Pulmonary artery endothelial cell (primary cell): ENCODE data around the gene TGFB1. TPM values are rescaled to one million over a fixed set of nuclear protein-coding genes. Genes with fewer than 3 reads are reported as not detected.

Experiments
- DNase-seq: peaks from one replicate; pipeline ENCODE4 v3.0.0-alpha.2; 2011; ENCODE audit warnings: low read depth, low spot score
- total RNA-seq: library from RNA; depleted of rRNA; stranded (reverse); fragments of >200 nt; gene quantifications from 2 replicates; pipeline ENCODE4 v1.2.3, GENCODE V29; 2014

Gene TGFB1
- total RNA-seq, 1 donor from 2014 or later: 18.9 TPM

DNA sequence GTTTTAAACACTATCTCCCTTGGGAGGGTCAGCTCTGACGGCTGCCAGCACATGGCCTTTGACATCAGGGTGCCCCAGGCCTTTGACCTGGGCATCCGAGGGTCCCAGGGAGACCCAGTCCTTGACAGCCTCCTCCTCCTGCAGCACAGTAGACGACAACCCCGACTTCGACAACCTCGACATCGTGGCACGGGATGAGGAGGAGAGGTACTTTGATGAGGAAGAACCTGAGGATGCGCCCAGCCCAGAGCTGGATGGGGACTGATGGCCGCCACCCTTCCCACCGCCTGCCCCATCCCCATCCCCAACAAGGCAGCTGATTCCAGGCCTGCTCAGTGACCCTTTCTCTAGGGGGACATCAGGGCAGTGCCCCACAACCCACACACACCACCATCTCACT is 31.3 kb downstream of the TGFB1 start:
- no peak for DNase-seq

DNA sequence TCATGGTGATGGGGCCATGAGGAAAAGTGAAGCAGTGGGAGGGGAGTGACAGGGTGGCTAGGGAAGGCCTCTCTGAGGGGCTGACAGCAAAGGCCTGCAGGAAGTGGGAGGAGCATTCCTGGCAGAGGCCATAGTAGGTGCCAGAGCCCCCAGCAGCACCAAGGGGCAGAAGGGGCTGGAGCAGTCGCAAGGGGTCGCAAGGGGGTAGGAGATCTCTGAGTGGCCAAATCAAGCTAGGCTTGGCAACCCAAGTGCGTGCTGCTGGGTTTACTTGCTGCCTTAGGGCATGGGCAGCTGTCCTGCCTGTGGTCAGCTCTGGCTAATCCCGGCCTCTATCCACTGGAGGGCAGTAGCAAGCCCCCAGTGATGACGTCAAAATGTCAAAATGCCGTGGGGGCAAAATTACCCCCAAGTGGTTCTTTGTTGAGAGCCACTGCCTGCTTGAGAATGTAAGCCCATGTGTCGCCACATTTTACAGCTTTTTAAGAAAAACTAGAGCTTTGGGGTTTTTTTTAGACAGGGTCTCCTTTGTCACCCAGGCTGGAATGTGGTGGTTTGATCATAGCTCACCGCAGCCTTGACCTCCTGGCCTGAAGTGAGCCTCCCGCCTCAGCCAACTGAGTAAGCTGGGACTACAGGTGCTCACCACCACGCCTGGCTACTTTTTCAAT is 32.0 kb downstream of the TGFB1 start:
- no peak for DNase-seq

DNA sequence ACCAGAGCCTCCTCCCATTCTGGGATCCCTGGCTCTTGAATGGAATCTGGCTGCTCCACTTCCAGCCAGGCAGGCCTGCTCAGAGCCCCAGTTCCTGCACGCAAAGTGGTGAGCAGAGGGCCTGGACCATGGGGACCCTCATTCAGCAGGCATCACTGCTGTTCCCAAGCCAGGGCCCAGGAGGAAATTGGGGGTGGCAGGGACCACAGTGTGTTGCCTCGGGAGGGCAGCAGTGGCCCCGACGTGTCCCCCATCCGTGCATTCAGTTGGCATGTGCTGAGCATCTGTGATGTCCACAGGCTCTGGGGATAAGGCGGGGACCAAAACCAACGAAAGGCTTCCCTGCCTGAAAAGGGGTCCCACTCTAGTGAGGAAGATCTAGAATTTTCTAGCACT is 32.5 kb downstream of the TGFB1 start:
- no peak for DNase-seq

DNA sequence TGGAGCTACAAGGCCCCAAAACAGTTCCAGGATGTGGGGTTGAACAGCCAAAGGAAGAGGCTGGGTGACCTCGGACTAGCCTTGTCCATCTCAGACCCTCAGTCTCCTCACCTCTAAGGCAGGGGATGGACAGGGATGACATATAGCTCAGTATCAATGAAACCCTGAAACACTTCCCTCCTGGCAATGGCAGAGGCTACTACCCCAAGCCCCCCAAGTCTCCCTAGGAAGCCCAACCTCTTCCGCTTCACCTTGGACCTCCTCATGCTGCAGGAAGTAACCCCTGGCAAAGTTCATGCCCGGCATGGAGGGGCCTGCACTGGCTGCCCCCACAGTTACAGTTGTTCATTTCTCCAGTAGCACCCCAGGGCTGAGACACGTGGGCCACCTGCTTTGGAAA is 33.2 kb downstream of the TGFB1 start:
- no peak for DNase-seq

DNA sequence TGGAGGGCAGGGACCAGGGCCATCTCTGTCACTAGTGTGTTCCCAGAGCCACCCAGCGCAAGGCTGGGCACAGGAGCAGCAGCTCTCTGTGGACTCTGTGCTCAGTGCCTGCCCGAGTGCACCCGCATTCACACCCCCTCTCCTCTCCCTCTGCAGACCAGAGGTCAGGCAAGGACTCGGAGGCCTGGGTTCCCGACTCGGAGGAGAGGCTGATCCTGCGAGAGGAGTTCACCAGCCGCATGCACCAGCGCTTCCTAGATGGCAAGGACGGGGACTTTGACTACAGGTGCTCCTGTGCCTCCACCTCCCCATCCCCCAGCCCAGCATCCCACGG is 33.6 kb downstream of the TGFB1 start:
- DNase-seq: no peak

DNA sequence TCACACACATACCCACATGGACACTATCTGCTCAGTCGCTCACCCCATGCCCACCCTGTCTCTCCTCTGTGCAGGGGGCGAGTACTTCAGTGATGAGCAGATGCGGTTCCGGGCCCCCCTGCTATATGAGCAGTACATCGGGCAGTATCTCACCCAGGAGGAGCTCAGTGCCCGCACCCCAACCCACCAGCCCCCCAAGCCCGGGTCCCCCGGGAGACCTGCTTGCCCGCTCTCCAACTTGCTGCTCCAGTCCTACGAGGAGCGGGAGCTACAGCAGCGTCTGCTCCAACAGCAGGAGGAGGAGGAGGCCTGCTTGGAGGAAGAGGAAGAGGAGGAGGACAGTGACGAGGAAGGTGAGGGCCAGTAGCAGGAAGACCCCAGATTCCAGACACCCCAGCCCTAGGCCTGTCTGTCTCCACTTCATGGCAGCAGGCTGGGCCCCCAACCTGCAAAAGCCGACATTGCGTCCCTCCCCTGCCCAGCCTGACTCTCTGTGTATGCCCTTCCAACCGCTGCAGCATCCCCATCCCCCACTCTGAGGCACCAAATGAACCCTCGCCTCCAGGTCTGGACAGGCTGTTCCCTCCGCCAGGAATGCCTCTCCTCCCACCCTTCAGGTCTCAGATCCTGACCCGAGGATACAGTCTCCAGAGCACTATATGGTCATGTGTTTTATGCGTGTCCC is 34.1 kb downstream of the TGFB1 start:
- no peak for DNase-seq

DNA sequence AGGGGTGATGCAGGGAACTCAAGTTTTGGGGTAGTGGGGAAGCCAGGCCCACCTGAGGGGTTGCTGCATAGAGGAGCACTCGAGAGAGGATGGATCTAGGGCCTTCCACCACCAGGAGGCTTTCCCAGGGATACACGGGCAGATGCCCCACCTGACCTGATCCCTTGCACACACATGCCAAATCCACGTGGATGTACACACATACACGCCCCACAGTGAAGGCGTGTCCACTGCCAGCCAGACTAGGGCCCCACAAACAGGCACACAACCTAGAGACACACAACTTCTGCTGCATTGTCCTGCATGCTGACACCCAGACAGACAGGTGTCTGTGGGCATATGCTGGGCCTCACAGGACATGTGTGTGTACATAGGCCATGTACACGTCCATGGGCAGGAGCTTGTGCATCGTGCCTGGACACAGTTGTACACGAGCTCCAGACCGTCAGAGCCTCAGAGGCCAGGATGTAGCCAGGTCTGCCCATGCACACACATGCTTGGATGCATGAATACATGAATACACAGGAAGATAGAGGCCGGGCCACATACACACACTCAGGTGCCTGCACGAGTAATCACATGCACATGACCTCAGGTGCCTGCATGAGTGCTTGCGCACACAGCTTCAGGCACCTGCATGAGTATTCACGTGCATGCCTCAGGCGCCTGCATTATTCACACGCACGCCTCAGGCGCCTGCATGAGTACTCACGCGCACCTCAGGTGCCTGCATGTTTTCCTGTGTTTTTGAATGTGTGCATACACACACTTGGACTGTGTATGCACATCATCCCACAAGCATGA is 34.8 kb downstream of the TGFB1 start:
- no peak for DNase-seq

DNA sequence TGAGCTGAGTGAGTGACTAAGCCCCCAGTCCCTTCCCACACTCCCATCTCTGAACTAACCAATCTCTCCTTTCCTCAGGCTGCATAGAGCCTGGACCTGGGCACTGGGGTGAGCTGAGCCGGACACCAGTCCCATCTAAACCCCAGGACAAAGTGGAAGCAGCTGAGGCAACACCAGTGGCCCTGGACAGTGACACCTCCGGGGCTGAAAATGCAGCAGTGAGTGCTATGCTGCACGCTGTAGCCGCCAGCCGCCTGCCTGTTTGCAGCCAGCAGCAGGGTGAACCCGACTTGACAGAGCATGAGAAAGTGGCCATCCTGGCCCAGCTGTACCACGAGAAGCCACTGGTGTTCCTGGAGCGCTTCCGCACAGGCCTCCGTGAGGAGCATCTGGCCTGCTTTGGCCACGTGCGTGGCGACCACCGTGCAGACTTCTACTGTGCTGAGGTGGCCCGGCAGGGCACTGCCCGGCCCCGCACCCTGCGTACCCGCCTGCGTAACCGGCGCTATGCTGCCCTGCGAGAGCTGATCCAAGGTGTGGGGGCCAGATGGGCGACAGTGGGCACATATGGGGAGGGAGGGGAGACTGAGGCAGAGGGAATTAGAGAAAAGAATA is 37.3 kb downstream of the TGFB1 start:
- no peak for DNase-seq

DNA sequence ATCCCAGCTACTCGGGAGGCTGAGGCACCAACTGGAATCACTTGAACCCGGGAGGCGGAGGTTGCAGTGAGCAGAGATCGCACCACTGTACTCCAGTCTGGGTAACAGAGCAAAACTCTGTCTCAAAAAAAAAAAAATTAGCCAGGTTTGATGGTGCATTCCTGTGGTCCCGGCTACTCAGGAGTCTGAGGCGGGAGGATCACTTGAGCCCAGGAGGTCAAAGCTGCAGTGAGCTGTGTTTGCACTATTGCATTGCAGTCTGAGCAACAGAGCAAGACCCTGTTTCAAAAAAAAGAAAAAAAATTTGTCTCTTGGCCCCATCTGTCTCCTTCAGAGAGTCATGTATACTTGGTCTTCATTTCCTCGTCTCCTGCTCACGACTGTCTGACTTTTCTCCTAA is 42.1 kb downstream of the TGFB1 start:
- DNase-seq: no peak

DNA sequence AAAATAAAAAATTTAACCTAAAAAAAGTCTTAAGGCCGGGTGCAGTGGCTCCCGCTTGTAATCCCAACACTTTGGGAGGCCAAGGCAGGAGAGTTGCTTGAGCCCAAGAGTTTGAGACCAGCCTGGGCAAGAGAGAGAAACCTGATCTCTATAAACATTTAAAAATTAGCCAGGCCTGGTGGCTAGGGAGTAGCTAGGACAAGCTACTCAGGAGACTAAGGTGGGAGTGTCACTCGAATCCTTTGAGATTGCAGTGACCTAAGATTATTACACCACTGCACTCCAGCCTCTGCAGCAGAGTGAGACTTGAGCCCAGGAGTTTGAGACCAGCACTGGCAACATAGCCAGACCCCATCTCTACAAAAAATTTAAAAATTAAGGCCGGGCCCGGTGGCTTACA is 42.6 kb downstream of the TGFB1 start:
- DNase-seq: no peak

DNA sequence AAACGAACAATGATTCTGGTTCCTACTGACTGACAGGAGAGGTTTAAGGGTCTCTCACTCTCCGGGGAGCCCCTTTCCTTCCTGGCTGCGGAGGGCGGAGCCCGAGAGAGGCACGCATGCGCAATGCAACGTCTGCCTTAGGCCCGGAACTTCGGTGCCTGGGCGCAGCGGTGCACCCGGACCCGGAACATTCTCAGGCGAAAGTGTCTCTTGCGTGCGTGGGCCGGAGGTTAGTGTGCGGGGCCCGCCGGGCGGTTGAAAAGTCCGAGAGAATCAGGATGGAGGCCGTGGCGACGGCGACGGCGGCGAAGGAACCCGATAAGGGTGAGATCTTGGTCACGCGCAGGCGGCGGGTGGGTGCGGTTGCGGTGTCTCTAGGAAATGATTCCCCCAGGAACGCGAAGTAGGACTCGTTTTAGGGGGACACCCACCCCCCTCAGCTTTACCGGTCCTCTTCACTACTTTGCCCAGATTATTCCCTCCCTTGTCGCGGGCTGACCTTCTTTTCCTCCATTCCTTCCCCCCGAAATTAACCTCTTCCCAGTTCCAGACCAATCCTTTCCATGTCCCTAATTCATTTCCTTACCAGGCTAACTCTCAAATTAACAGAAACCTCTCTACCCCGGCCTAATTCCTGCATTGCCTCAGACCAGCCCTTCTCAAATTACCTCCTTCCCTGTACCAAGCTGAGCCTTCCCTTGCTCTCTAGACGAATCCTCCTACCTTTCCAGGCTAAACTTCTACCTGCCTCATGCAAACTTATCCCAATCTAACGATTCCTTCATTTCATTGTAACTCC is 43.5 kb downstream of the TGFB1 start, which contains the start of gene CCDC97:
Gene CCDC97 (plus strand): TSS at position 140 of the 799 bp plus-strand sequence. CDS start 139 bp downstream, at position 279.
- no peak for DNase-seq

DNA sequence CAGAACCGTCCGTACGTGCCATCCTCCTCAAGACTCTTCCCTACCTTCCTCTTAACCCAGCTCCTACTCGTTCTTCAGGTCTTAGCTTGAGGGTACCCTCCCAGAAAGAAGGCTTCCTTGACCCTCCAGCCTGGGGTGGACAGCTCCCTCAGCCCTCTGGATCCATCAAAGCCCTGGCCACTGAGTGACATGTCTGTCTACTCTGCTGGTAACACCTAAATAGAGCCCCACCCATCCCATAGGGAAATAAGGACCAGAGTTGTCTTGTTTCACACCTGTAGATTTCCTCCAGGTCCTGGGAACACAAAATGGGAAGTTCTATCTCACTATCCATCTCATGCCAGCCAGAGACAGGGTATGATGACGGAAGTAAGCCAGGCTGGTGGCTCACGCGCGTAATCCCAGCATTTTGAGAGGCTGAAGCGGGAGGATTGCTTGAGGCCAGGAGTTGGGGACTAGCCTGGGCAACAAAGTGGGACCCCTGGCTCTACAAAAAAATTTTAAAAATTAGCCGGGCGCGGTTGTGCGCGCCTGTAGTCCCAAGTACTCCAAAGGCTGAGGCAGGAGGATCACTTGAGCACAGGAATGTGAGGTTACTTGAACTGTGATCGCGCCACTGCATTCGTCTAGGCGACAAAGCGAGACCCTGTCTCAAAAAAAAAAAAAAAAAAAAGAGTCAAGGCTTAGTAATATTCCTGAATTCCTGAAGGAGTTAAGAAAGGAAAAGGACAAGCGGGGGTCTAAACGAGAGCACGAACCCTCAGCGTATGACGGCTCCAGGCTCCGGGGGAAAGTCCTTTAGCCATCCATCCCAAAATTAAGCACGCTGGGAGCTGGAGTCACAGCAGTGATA is 44.3 kb downstream of the TGFB1 start:
- no peak for DNase-seq

DNA sequence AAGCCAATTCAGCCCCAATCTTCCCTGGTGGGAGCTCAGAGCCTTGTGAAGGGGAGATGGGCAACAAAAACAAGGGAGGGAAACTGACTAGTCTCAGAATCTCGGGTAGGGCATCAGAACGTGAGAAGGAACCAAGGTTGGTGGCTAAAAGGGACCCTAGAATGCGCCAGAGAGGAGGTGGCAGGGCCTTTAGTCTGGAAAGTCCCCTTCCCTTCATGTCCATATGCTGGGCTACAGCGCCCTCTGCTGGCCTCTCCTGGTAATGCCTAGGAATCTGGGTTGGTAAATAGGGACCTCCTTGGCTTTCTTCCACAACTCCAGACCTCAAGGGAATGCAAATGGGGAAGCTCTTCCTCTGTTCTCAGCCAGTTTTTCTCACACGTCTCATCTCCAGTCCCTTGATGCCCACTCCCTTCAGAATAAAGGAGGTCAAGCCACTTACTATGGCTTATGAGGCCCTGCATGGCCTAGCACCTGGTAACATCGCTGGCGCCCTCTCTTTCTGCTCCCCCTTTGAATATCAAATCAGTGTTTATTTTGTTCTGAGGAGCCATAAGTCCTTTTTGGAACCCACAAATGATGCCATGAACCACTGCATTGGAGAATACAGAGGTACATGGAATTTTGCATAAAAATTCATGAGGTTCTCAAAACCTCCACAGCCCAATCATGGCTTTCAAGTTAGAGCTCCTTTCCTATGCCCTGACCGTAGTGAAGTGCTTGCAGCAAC is 45.1 kb downstream of the TGFB1 start:
- DNase-seq: peak; percentile 65

DNA sequence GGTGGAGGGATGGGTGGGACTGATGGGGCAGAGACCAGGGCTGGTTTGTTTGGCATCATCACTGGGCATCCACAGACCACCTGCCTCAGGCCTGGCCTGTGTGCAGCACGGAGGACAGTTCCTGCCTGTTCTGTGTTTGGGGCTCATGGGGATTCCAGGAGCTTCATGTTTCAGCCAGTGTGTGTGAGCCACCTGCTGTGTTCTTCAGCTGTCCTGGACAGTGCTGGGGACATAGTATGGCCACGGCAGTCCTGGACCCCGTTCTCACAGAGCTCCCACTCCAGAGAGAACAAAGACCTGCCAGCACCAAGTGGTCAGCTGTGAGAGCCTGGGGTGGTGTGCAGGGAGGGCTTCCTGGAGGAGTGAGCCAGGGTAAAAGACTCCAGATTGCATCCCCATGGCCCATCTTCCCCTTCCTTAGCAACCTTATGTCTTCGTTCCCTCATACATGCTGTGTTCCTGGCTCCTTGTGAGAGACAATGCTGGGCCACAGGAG is 45.7 kb downstream of the TGFB1 start:
- no peak for DNase-seq

DNA sequence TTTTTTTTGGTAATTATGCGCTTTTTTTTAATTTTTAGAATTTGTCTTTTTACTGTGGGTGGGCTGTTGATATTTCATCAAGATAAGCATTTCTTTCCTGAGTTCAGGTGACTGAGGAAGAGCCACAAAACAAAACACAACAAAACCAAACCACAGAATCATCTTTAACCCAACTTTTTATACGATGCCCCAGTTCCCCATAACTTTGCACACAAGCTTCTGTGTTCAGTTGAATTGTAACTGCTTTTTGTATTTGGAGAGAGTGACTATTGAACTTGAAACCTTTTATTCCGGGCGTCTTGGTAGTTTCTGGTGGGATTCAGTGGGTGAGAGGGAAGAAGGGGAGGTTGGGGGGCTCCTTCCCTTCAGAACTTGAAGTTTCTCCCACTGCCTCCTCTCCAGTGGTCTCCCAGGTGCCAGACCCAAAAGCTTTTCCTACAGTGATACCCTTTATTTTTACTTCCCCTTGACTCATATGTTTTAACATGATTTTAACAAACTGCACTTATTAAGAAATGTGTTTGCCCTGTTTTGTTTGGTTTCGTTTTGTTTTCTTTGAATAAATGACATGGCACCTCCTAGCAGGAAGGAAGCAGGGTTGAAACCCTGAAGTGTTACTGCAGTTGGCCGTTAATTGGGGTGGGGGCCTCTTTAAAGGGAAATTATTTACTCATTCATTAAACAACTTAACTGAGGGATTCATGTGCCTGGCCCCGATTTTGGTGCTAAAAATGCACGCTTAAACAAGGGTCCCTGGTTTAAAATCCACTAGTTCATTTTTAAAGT is 46.4 kb downstream of the TGFB1 start:
- no peak for DNase-seq

DNA sequence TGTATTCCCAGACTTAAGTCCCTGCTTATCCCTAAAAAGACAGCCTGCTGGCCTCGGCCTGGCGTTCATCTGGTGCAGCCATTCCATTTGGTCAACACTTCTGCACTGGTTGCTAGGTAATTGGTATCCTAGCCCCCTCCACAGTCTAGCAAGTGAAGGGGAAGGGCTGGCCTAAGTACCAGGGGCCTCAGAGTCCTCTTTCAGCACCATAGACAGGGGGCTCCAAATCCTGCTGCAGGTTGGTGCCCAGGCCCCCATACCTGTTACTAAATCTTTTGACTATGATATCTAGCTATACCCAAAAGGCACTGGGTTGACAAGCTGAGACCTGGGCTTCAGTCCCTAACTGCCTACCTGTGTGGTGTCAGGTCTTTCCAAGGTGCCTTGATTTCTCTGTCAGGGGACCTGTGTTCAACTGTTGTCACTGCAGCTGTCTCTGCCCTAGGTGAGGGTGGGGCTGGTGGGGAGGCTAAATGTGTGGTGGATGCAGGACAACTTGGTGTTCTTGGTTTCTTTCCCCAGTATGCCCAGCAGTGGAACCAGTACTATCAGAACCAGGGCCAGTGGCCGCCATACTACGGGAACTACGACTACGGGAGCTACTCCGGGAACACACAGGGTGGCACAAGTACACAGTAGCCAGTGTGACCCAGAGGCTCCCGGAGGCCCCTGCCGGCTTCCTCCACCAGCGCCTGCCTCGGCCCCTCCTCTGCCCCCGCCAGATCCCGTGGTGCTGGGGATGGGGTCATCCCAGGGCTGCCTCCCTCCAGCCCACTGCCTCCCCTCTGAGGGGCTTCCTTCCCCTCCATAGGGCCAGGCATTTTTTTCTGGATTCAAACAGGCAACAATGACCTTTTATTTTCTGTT is 47.6 kb downstream of the TGFB1 start:
- DNase-seq: no peak

DNA sequence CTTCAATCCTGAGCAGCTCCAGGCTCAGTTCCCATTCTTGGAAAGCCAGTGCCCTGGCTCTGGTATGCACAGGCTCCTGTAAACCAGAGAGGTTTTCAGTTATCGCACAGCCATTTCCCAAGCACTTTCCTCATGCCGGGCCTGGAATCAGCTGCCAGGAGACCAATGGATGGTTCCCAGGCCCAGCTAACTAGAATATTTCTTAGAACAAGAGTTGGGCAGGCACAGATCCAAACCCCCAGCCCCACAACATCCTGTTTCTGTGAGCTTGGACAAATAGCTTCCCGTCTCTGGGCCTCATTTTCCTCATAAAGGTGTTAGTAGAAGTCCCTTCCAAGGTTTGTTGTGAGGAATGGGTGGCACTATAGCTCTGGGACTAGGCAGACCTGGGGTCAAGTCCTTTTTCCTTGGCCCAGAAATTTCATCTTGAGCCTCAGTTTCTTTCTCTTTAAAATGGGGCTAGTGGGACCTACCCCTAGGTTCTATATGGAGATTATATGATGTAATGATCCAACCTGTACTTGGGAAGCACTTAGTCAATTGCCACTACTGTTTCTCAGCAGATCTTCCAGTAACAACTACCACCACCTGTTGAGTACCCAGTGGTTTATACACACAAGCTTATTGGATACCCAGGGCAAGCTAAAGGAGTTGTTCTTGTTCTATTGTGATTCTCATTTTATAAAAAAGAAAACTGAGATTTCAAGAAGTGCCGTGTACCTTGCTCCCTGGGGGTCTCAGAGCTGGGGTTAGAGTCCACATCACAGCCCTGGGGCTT is 48.8 kb downstream of the TGFB1 start:
- DNase-seq: no peak
